GM18909 (cell line): ENCODE results near the gene AIF1L.

ENCODE experiments used
- ATAC-seq: cut with Tn5 transposase; IDR thresholded peaks from one replicate; pipeline ENCODE4 v1.9.1; 2021; ENCODE audit warnings: mild to moderate bottlenecking; ENCODE audit not compliant: unreplicated experiment, poor library complexity

AIF1L gene

DNA sequence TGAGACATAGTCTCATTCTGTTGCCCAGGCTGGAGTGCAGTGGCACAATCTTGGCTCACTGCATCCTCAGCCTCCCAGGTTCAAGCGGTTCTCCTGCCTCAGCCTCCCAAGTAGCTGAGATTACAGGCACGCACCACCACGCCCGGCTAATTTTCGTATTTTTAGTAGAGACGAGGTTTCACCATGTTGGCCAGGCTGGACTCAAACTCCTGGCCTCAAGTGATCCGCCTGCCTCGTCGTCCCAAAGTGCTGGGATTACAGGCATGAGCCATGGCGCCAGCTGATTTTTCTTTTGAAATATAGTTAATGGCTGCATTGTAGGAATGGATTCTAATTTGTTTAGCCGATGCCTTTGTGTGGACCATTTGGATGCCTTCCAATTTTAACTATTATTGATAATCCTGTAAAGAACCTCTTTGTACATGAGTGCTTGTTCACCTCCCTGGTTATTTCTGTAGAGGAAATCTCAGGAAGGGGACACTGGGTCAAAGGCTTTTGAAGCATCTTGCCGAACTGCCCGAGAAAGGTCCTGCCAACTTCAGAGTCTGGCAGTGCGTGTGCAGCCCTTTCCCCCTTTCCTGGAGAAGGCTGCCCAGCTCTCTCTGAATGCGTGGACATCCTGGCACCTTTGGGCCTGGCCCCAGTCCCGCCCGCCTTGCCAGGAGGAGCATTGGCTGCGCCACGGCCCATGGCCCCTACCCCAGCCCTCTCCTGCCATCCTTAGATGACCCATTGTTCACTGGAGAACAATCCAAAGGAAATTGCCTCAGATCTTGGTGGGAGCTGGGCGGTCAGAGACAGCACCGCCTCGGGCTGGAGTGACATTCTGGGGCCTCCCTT, 20.2 kb downstream of the AIF1L start:
- no peak for ATAC-seq

- ATAC-seq, result no peak
Measured at GRCh38 chr9:131117121-131117761, 20.9 kb downstream of the AIF1L start.

DNA sequence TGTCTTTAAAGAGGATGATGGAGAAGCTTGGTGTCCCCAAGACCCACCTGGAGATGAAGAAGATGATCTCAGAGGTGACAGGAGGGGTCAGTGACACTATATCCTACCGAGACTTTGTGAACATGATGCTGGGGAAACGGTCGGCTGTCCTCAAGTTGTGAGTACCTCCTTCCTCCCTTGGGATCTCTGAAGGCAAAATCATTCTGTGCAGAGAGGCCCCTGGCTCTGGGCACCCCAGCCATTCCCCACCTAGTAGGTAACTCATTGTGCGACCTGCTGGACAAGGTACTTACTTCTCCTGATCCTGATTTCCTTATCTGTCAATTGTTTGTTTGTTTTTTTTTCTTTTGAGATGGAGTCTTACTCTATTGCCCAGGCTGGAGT, 21.4 kb downstream of the AIF1L start:
- ATAC-seq, result no peak

- ATAC-seq, result no peak
Measured at GRCh38 chr9:131119600-131119999, 23.3 kb downstream of the AIF1L start.

- ATAC-seq, result no peak
Measured at GRCh38 chr9:131120620-131121228, 24.4 kb downstream of the AIF1L start.

- ATAC-seq, result no peak
Measured at GRCh38 chr9:131121346-131121745, 25.0 kb downstream of the AIF1L start.

GRCh38 chr9:131122158-131122557, 25.8 kb downstream of the AIF1L start:
- no peak for ATAC-seq

DNA sequence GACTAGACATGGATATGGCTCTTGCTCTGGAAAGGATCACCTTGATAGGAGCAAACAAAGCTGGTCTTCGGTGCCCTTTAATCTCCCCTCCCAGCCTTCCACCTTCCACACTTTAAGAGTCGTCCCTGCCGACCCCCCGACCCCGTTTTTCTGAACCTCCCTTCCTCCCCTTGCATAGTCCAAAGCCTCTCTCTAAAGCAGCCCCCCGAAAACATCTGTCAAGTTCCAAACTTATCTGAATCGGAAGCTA, 28.6 kb downstream of the AIF1L start:
- no peak for ATAC-seq

- ATAC-seq, result peak; percentile 98
Measured at GRCh38 chr9:131125288-131126058, 29.1 kb downstream of the AIF1L start, which contains the start of gene NUP214. Gene NUP214 (plus strand): TSS chr9:131125586. CDS start chr9:131125705, 119 bp downstream.

GRCh38 chr9:131126059-131126426, 29.7 kb downstream of the AIF1L start:
- ATAC-seq, result no peak

DNA sequence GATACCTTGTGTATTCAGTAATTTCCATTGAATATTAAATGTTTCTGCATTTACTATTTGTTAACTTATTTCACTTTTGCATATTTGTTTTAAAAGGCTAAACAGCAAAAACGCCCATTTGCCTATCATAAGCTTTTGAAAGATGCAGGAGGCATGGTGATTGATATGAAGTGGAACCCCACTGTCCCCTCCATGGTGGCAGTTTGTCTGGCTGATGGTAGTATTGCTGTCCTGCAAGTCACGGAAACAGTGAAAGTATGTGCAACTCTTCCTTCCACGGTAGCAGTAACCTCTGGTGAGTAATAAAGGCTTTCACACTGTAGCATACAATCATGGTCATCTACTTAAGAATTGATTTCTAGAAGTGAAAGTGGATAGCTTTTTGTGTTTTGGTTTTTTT, 32.9 kb downstream of the AIF1L start:
- no peak for ATAC-seq

DNA sequence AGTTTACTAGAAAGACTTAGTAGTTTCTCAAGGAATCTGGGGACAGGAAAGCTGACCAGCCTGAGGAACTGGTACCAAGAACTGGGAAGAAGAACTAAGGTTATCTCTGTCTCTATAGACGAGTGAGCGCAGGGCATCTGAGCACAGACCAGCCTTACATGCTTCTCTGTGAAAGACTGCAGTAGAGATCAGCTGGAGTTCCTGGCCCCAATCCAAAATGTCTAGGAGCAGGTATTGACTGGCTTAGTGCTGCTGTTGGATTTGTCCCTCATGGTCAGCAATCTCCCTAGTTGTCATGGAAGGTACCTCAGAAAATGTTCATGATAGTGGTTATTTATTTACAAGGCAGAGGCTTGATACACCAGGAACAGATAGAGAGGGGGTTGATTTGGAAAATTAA, 42.3 kb downstream of the AIF1L start:
- no peak for ATAC-seq

GRCh38 chr9:131140112-131140511, 43.8 kb downstream of the AIF1L start:
- no peak for ATAC-seq

GRCh38 chr9:131140550-131140949, 44.2 kb downstream of the AIF1L start:
- ATAC-seq, result no peak

GRCh38 chr9:131142160-131142559, 45.8 kb downstream of the AIF1L start:
- no peak for ATAC-seq

GRCh38 chr9:131144201-131144600, 47.9 kb downstream of the AIF1L start:
- ATAC-seq, result no peak

- no peak for ATAC-seq
Measured at GRCh38 chr9:131145245-131145644, 48.9 kb downstream of the AIF1L start.

GRCh38 chr9:131146186-131146585, 49.9 kb downstream of the AIF1L start:
- ATAC-seq, result no peak

GRCh38 chr9:131148276-131148675, 51.9 kb downstream of the AIF1L start:
- no peak for ATAC-seq

GRCh38 chr9:131148966-131149687, 52.8 kb downstream of the AIF1L start:
- ATAC-seq, result no peak
